B cell (primary cell): ENCODE results near the gene ZNF366. TPM values are rescaled to one million over a fixed set of nuclear protein-coding genes. Genes with fewer than 3 reads are reported as not detected.

Experiments
- ATAC-seq: fragments of 200-7000 bp; cut with Tn5 transposase; one replicate; pipeline ENCODE4 v1.10.0; 2021; ENCODE audit warnings: low read depth, mild to moderate bottlenecking, moderate number of reproducible peaks, moderate library complexity
- CTCF ChIA-PET: fragments of 350-600 bp; sonication (Branson Sonifier 250); formaldehyde crosslinking; loops from one replicate; lab custom pipeline; 2021; ENCODE audit warnings: antibody characterized with exemption, inconsistent platforms; lab: Charles Lee
- POLR2A ChIA-PET: fragments of 350-600 bp; sonication (Branson Sonifier 250); formaldehyde crosslinking; loops from one replicate; lab custom pipeline; 2021; ENCODE audit warnings: antibody characterized with exemption; lab: Charles Lee
- DNase-seq: peaks from one replicate; pipeline ENCODE4 v3.0.0; 2013
- H2AFZ ChIP-seq: 2 replicates; pipeline ENCODE4 v1.6.1; 2012; ENCODE audit warnings: mild to moderate bottlenecking, low read depth, low read length; ENCODE audit not compliant: insufficient read depth, poor library complexity, severe bottlenecking
- H3K27ac ChIP-seq, 2 donors: 1 replicate in 1 of 2; 2 replicates in 1 of 2; pipeline ENCODE4 v1.5.1; 2012 to 2013; ENCODE audit warnings: low read length in 2 of 2, mild to moderate bottlenecking in 2 of 2, moderate library complexity in 1 of 2
- H3K27me3 ChIP-seq, 4 experiments: fragments of 200-600 bp in 1 of 4; sonication (generic) in 1 of 4; replicated peaks in 1 of 4; 1 replicate in 2 of 4; 2 replicates in 2 of 4; pipeline versions ENCODE4 v1.6.1 to v1.7.0; 2013 to 2016; ENCODE audit warnings: low read length in 3 of 4, mild to moderate bottlenecking in 2 of 4, mixed read lengths in 1 of 4, moderate library complexity in 1 of 4; ENCODE audit not compliant: insufficient read depth in 4 of 4, control insufficient read depth in 3 of 4; ENCODE audit errors: control extremely low read depth in 1 of 4
- H3K36me3 ChIP-seq, 2 experiments: replicated peaks in 1 of 2; 1 replicate in 1 of 2; 2 replicates in 1 of 2; pipeline versions ENCODE4 v1.6.1 to v1.7.1; 2013; ENCODE audit warnings: low read length in 1 of 2; ENCODE audit not compliant: insufficient read depth in 2 of 2, control insufficient read depth in 1 of 2; ENCODE audit errors: control extremely low read depth in 1 of 2, extremely low read depth in 1 of 2
- H3K4me1 ChIP-seq, 2 donors: fragments of 200-600 bp in 1 of 2; sonication (generic) in 1 of 2; 1 replicate in 1 of 2; 2 replicates in 1 of 2; pipeline versions ENCODE4 v1.5.1 to v1.6.1; 2013 to 2017; ENCODE audit warnings: low read length in 2 of 2; ENCODE audit not compliant: control insufficient read depth in 2 of 2, insufficient read depth in 2 of 2
- H3K4me2 ChIP-seq: replicated peaks from 2 replicates; pipeline ENCODE3; 2012; ENCODE audit warnings: mild to moderate bottlenecking, low read depth, low read length; ENCODE audit not compliant: poor library complexity, severe bottlenecking
- H3K4me3 ChIP-seq, 5 experiments: fragments of 200-600 bp in 1 of 5; sonication (generic) in 1 of 5; 1 replicate in 3 of 5; 2 replicates in 2 of 5; pipeline versions ENCODE4 v1.5.1 to v1.7.0; 2011 to 2016; ENCODE audit warnings: low read length in 4 of 5, mild to moderate bottlenecking in 4 of 5, low read depth in 2 of 5, control low read depth in 1 of 5, moderate library complexity in 1 of 5; ENCODE audit not compliant: insufficient read depth in 1 of 5; ENCODE audit errors: control extremely low read depth in 1 of 5, extremely low read depth in 1 of 5
- H3K79me2 ChIP-seq: fragments of 200-600 bp; sonication (generic); one replicate; pipeline ENCODE4 v1.6.0; 2016; ENCODE audit warnings: low read length; ENCODE audit not compliant: control insufficient read depth, insufficient read depth
- H3K9ac ChIP-seq: fragments of 200-600 bp; sonication (generic); 2 replicates; pipeline ENCODE4 v1.6.1; 2017; ENCODE audit warnings: mild to moderate bottlenecking, low read length, moderate library complexity
- H3K9me3 ChIP-seq, 3 donors: one replicate each; pipeline versions ENCODE4 v1.6.1 to v1.7.1; 2013; ENCODE audit warnings: low read length in 2 of 3; ENCODE audit not compliant: control insufficient read depth in 2 of 3, insufficient read depth in 1 of 3; ENCODE audit errors: control extremely low read depth in 1 of 3
- H4K20me1 ChIP-seq: 2 replicates; pipeline ENCODE4 v1.6.0; 2012; ENCODE audit warnings: mild to moderate bottlenecking, low read length; ENCODE audit not compliant: insufficient read depth, control insufficient read depth, poor library complexity, severe bottlenecking
- H3K27ac Mint-ChIP-seq: one replicate; pipeline ENCODE4 v1.8.0; 2021; ENCODE audit warnings: mixed read lengths
- H3K27me3 Mint-ChIP-seq: one replicate; pipeline ENCODE4 v1.8.0; 2021; ENCODE audit warnings: mixed read lengths
- H3K4me1 Mint-ChIP-seq: one replicate; pipeline ENCODE4 v1.8.0; 2021; ENCODE audit warnings: mixed read lengths
- H3K4me3 Mint-ChIP-seq: one replicate; pipeline ENCODE4 v1.8.0; 2021; ENCODE audit warnings: mixed read lengths
- H3K9me3 Mint-ChIP-seq: one replicate; pipeline ENCODE4 v1.8.0; 2022; ENCODE audit warnings: mixed read lengths; ENCODE audit not compliant: insufficient read depth
- EZH2 ChIP-seq: IDR thresholded peaks from 2 replicates; pipeline ENCODE4 v1.6.1; 2012; ENCODE audit warnings: borderline replicate concordance, low read depth, mild to moderate bottlenecking, moderate library complexity, low read length; ENCODE audit not compliant: insufficient read depth, poor library complexity, severe bottlenecking
- WGBS: methylation state at CpG from one replicate; pipeline ENCODE4 v1.1.5; 2013; ENCODE audit warnings: missing lambda C conversion rate; ENCODE audit not compliant: insufficient coverage; 5-methylcytosine and 5-hydroxymethylcytosine counted together
- intact Hi-C: fragments of 100-400 bp; cut with micrococcal nuclease; formaldehyde crosslinking; loops from one replicate; pipeline ENCODE4 v1.10.0; 2022
- polyA plus RNA-seq: library from polyadenylated mRNA; depleted of rRNA; stranded (reverse); fragments of >200 nt; gene quantifications from 2 replicates; pipeline ENCODE4 v1.2.3, GENCODE V29; 2012
- total RNA-seq, 2 donors: library from RNA; stranded (reverse); fragments of 120-200 nt in 1 of 2; gene quantifications; 1 replicate in 1 of 2; 2 replicates in 1 of 2; pipeline versions ENCODE4 v1.2.3 to v1.2.4, GENCODE V29; 2013 to 2022
- TF ChIP-seq, protein P1 (sequence below): fragments of 200-600 bp; IDR thresholded peaks from one replicate; pipeline ENCODE4 v1.8.0; 2022; ENCODE audit warnings: antibody characterized with exemption, mild to moderate bottlenecking

Gene ZNF366
- total and polyA plus RNA-seq, 2 donors (not counting 1 experiment from before 2014, with no cell fraction given), result 0.03 TPM; not detected in 1

DNA sequence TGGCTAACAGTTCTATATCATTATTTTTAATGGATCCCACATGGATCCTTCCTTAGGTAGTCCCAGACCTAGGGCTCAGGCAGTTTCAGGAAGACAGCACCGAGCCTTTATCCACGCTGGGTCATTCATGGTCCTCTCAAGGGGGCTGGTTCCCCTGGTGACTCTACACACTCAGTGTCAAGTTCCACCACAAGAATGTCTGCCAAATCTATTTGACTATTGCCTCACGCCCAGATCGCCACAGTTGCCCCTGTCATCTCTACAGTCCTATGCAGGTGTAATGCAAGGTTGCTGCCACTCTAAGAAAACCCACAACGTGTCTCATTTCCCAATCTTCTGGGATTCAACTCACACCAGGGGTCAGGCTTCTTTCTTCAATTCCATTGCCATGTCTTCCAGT is 8.0 kb upstream of the ZNF366 start:
- TF ChIP-seq EZH2, result no peak
- TF ChIP-seq, protein P1, sequence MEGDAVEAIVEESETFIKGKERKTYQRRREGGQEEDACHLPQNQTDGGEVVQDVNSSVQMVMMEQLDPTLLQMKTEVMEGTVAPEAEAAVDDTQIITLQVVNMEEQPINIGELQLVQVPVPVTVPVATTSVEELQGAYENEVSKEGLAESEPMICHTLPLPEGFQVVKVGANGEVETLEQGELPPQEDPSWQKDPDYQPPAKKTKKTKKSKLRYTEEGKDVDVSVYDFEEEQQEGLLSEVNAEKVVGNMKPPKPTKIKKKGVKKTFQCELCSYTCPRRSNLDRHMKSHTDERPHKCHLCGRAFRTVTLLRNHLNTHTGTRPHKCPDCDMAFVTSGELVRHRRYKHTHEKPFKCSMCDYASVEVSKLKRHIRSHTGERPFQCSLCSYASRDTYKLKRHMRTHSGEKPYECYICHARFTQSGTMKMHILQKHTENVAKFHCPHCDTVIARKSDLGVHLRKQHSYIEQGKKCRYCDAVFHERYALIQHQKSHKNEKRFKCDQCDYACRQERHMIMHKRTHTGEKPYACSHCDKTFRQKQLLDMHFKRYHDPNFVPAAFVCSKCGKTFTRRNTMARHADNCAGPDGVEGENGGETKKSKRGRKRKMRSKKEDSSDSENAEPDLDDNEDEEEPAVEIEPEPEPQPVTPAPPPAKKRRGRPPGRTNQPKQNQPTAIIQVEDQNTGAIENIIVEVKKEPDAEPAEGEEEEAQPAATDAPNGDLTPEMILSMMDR, result no peak
- H3K27ac Mint-ChIP-seq, result no peak overlapping the region
- no peaks in the 10 kb centered on the region for H3K27me3 ChIP-seq
- no peaks in the 10 kb centered on the region for H3K36me3 ChIP-seq
- H3K4me1 ChIP-seq, result peaks cover 14 to 15% of the 10 kb centered on the region in 2 donors
- peaks cover 0 to 3% (median 2%) of the 10 kb centered on the region in 3 donors for H3K9me3 ChIP-seq
- no peaks in the 10 kb centered on the region for H4K20me1 ChIP-seq
- ATAC-seq (no peak), DNase-seq (no peak)
- H3K4me3 Mint-ChIP-seq, result no peak overlapping the region
- H3K79me2 ChIP-seq, result no peaks in the 10 kb centered on the region
- peaks cover 10% of the 10 kb centered on the region for H3K27me3 Mint-ChIP-seq
- POLR2A ChIA-PET, result no interaction called here
- H3K4me2 ChIP-seq, result no peak overlapping the region
- 87% methylated on average over 5 of the region's 5 CpGs for WGBS
- H3K4me1 Mint-ChIP-seq, result peaks cover 13% of the 10 kb centered on the region
- H3K4me3 ChIP-seq, result no peak overlapping the region
- CTCF ChIA-PET, result no interaction called here
- no peak overlapping the region for H3K9ac ChIP-seq
- intact Hi-C loops, result no loop called here
- H3K27ac ChIP-seq, result no peak overlapping the region
- H2AFZ ChIP-seq, result no peak overlapping the region
- no peaks in the 10 kb centered on the region for H3K9me3 Mint-ChIP-seq

DNA sequence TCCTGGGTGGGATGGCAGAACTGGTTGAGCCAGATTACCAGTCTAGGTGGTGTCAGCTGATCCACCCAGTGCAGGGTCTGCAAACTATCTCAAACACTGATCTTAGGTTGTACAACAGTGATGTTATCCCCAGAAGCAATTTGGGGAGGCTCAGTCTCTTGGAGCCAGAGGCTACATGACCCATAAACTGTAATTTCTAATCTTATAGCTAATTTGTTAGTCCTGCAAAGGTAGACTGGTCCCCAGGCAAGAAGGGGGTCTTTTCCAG is 5.3 kb upstream of the ZNF366 start:
- H2AFZ ChIP-seq, result no peak overlapping the region
- no peaks in the 10 kb centered on the region for H3K79me2 ChIP-seq
- no peak for ATAC-seq
- H3K27me3 ChIP-seq, result no peaks in the 10 kb centered on the region
- CTCF ChIA-PET, result no interaction called here
- H3K4me2 ChIP-seq, result no peak overlapping the region
- no peak for TF ChIP-seq EZH2
- TF ChIP-seq, protein P1, result no peak
- no peaks in the 10 kb centered on the region for H3K9me3 Mint-ChIP-seq
- no peaks in the 10 kb centered on the region for H3K36me3 ChIP-seq
- H3K9ac ChIP-seq, result no peak overlapping the region
- H3K27ac ChIP-seq, result no peak overlapping the region
- H3K9me3 ChIP-seq, result no peaks in the 10 kb centered on the region
- intact Hi-C loops, result no loop called here
- H3K4me1 ChIP-seq, result peaks cover 21 to 24% of the 10 kb centered on the region in 2 donors
- no peaks in the 10 kb centered on the region for H4K20me1 ChIP-seq
- DNase-seq, result no peak
- H3K4me3 Mint-ChIP-seq, result no peak overlapping the region
- peaks cover 10% of the 10 kb centered on the region for H3K27me3 Mint-ChIP-seq
- H3K4me3 ChIP-seq, result no peak overlapping the region
- H3K4me1 Mint-ChIP-seq, result peaks cover 24% of the 10 kb centered on the region
- H3K27ac Mint-ChIP-seq, result no peak overlapping the region
- POLR2A ChIA-PET, result no interaction called here
